Gastrocnemius medialis (tissue), 4 donors: ENCODE measurements around the gene CCDC17.

Experiments used
- CTCF ChIP-seq, 5 experiments: fragments of 450-650 bp in 3 of 5; fragments of 200-600 bp in 2 of 5; sonication (generic) in 2 of 5; IDR thresholded peaks in 4 of 5; conservative IDR thresholded peaks in 1 of 5; 1 replicate in 4 of 5; 2 replicates in 1 of 5; pipeline ENCODE4 v1.5.1; 2016 to 2019; ENCODE audit warnings: antibody characterized with exemption in 5 of 5, mild to moderate bottlenecking in 3 of 5, moderate library complexity in 3 of 5
- POLR2A ChIP-seq, 2 donors: fragments of 450-650 bp; IDR thresholded peaks; one replicate each; pipeline ENCODE4 v1.6.1; 2017; ENCODE audit warnings: antibody characterized with exemption in 2 of 2, mild to moderate bottlenecking in 2 of 2, moderate library complexity in 2 of 2

DNA sequence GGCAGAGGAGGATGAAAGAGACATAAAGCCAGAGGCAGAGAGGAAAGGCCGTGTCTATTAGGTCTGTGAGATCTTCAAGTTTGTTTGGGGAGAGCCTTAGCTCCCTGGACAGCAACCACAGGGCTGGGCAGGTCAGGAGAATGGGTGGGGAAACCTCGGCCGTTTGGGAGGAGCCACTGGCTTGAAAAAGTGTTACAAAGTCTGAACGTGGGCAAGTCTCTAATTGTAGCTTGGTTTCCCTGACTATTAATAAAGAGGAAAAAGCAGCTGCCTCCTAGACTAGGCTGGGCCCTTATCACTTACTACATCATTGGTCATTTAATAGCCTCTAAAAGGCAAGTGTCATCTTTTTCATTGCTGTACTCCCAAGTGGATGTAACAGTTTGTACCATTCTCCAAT lies at the start of gene CCDC17:
- no peak for TF ChIP-seq CTCF (IDR thresholded peaks at IDR 0.05 in 4 of 5, conservative IDR thresholded peaks at IDR 0.05 in 1 of 5)
- TF ChIP-seq POLR2A (IDR thresholded peaks at IDR 0.05), result no peak
